BJ (cell line): ENCODE measurements around the gene LZTFL1. TPM values are rescaled to one million over a fixed set of nuclear protein-coding genes. Genes with fewer than 3 reads are reported as not detected.

Experiments used
- CTCF ChIA-PET: fragments of 350-600 bp; formaldehyde crosslinking; extraction: SDS; loops from one replicate; lab custom pipeline; 2021; ENCODE audit warnings: antibody characterized with exemption, inconsistent platforms; lab: Yijun Ruan, JAX
- POLR2A ChIA-PET: fragments of 300-600 bp; sonication (Branson Sonifier 250); formaldehyde crosslinking; extraction: SDS; loops from one replicate; lab custom pipeline; 2021; ENCODE audit warnings: antibody characterized with exemption; lab: Charles Lee
- DNase-seq: peaks from one replicate; pipeline ENCODE4 v3.0.0-alpha.2; 2011; ENCODE audit warnings: low read depth
- H3K27me3 ChIP-seq: 2 replicates; pipeline ENCODE4 v1.6.0; 2011; ENCODE audit warnings: low read length; ENCODE audit not compliant: control insufficient read depth, insufficient read depth
- H3K36me3 ChIP-seq: 2 replicates; pipeline ENCODE4 v1.5.1; 2011; ENCODE audit warnings: low read length; ENCODE audit not compliant: control insufficient read depth, insufficient read depth
- H3K4me3 ChIP-seq: 2 replicates; pipeline ENCODE4 v1.5.1; 2011; ENCODE audit warnings: low read depth, mild to moderate bottlenecking, control low read depth, low read length
- CTCF ChIP-seq: IDR thresholded peaks from 2 replicates; pipeline ENCODE4 v1.5.1; 2011; ENCODE audit warnings: low read depth, mild to moderate bottlenecking, control low read depth, inconsistent platforms, low read length, moderate library complexity; ENCODE audit not compliant: insufficient read depth
- polyA plus RNA-seq: library from polyadenylated mRNA; depleted of rRNA; stranded (reverse); fragments of >200 nt; gene quantifications from 2 replicates; pipeline ENCODE4 v1.2.3, GENCODE V29; 2011

Gene LZTFL1
- polyA plus RNA-seq, 1 experiment: 12.9 TPM

GRCh38 chr3:45872569-45872968, 30.6 kb upstream of the LZTFL1 start:
- DNase-seq: no peak
- POLR2A ChIA-PET: no interaction called here
- Histone ChIP-seq H3K27me3 (peaks cover 10% of the 10 kb centered on the region), H3K36me3 (no peaks in the 10 kb centered on the region), H3K4me3 (no peak overlapping the region)
- CTCF ChIA-PET: interaction anchor here (1.2 kb wide), 1 partner anchor 8 kb away, joined by 3 read pairs; no protein-coding TSS in a partner anchor
- TF ChIP-seq CTCF: no peak

GRCh38 chr3:45871780-45872179, 29.9 kb upstream of the LZTFL1 start:
- TF ChIP-seq CTCF: no peak
- no peak overlapping the region for H3K4me3 ChIP-seq
- DNase-seq: no peak
- POLR2A ChIA-PET: no interaction called here
- no peaks in the 10 kb centered on the region for H3K36me3 ChIP-seq
- CTCF ChIA-PET: no interaction called here
- H3K27me3 ChIP-seq: peaks cover 8% of the 10 kb centered on the region

- Histone ChIP-seq H3K36me3 (no peaks in the 10 kb centered on the region), H3K4me3 (no peak overlapping the region), H3K27me3 (peaks cover 8% of the 10 kb centered on the region)
- ChIA-PET POLR2A (no interaction called here), CTCF (interaction anchor here (0.7 kb wide), 1 partner anchor 23 kb away, joined by 3 read pairs; no protein-coding TSS in a partner anchor)
- no peak for DNase-seq
- TF ChIP-seq CTCF: no peak
These were observed 28.2 kb upstream of the LZTFL1 start for GRCh38 chr3:45870099-45870498.

GRCh38 chr3:45869638-45870037, 27.7 kb upstream of the LZTFL1 start:
- ChIA-PET CTCF (no interaction called here), POLR2A (no interaction called here)
- peaks cover 12% of the 10 kb centered on the region for H3K27me3 ChIP-seq
- H3K4me3 ChIP-seq: no peak overlapping the region
- TF ChIP-seq CTCF: no peak
- no peak for DNase-seq
- no peaks in the 10 kb centered on the region for H3K36me3 ChIP-seq

GRCh38 chr3:45868650-45869049, 26.7 kb upstream of the LZTFL1 start:
- TF ChIP-seq CTCF: no peak
- no peak for DNase-seq
- POLR2A ChIA-PET: no interaction called here
- no peaks in the 10 kb centered on the region for H3K36me3 ChIP-seq
- H3K27me3 ChIP-seq: peaks cover 12% of the 10 kb centered on the region
- CTCF ChIA-PET: interaction anchor here (1.2 kb wide), 1 partner anchor 33 kb away, joined by 3 read pairs; no protein-coding TSS in a partner anchor
- no peak overlapping the region for H3K4me3 ChIP-seq
